ENCODE data around the gene FRZB.

The FRZB gene

GRCh38 chr2:182784058-182784706, 82.3 kb downstream of the FRZB start:
- DNase-seq: no peak
